NCI-H774 (cell line): ENCODE data around the gene MAGI3.
"Not testable (repeated sequence)": the region's sequence is repeated elsewhere in the genome, so short reads cannot be mapped to it uniquely, and the experiment has no call there.

Experiments
- DNase-seq: peaks from one replicate; lab custom pipeline; 2025; lab: John Stamatoyannopoulos, UW

The MAGI3 gene

GRCh38 chr1:113692342-113692741 lies 302.0 kb downstream of the MAGI3 start:
- DNase-seq: no peak

GRCh38 chr1:113692824-113693431 lies 302.6 kb downstream of the MAGI3 start:
- no peak for DNase-seq

- DNase-seq: no peak
Measured at GRCh38 chr1:113694910-113695309, 304.6 kb downstream of the MAGI3 start.

- DNase-seq: no peak
Measured at GRCh38 chr1:113701429-113701828, 311.1 kb downstream of the MAGI3 start.

DNA sequence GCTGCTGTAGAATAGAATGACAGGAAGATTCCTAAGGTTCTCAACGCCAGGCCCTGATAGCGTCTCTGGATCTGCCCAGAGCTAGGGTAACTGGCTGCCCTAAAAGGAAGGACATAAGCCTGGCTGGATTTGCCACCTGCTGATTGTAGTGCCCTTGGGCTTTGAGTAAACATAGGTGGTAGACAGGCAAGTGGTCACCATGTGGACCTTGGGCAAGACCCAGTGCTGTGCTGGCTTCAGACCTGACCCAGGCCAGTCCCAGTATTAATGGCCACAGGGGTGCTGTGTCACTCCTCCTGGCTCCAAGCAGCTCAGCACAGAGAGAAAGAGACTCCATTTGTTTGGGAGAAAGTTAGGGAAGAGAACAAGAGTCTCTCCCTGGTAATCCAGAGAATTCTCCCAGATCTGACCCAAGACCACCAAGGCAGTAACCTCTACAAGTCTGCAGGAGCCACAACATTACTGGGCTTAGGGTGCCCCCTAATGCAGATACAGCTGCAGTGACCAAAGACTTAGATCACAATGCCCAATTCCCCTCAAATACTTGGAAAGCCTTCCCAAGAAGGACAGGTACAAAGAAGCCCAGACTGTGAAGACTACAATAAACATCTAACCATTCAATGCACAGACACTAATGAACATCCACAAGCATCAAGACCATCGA lies 324.4 kb downstream of the MAGI3 start:
- DNase-seq: no peak

- not testable (repeated sequence) for DNase-seq
Measured at GRCh38 chr1:113717506-113717905, 327.2 kb downstream of the MAGI3 start.

DNA sequence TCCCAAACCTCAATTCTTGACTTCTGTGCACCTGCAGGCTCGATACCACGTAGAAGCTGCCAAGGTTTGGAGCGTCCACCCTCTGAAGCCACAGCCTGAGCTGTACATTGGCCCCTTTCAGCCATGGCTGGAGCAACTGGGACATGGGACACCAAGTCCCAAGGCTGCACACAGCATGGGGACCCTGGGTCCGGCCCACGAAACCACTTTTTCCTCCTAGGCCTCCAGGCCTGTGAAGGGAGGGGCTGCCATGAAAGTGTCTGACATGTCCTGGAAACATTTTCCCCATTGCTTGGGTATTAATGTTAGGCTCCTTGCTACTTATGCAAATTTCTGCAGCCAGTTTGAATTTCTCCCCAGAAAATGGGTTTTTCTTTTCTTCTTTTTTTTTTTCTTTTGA lies 328.3 kb downstream of the MAGI3 start:
- DNase-seq: not testable (repeated sequence)

DNA sequence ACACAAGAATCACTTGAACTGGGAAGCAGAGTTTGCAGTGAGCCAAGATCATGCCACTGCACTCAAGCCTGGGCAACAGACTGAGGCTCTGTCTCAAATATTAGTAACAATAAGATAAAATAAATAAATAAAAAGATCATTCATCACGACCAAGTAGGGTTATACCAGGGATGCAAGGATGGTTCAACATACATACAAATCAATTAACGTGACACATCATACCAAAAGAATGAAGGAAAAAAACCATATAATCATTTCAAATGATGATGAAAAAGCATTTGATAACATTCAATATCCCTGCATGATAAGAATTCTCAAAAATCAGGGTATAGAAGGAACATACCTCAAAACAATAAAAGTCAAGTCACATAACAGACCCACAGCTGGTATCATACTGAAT lies 330.7 kb downstream of the MAGI3 start:
- DNase-seq: no peak

- no peak for DNase-seq
Measured at GRCh38 chr1:113732802-113733201, 342.5 kb downstream of the MAGI3 start.

DNA sequence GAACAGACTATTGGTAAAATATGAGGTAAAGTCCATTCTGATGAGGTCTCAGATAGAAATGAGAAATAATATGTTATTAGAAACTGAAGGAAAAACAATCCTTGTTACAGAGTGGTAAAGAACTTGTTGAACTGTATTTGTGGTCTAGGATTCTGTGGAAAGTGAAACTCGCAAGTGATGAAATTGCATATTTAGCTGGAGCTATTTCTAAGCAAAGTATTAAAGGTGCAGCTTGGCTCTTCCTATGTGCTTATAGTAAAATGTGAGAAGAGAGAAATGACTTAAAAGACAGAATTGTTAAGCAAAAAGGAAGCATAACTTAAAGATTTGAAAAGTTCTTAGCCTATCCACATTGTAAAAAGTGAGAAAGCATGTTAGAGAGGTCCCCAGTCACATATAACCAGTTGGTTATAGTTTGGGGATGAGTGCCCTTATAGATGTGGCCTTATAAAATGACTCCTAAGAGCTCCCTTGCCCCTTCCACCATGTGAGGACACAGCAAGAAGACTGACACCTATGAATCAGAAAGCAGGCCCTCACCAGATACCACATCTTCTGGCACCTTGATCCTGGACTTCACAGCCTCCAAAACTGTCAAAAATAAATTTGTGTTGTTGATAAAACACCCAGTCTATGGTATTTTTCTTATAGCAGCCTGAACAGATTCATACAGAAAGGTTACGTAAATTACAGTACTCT lies 344.2 kb downstream of the MAGI3 start:
- DNase-seq: no peak
